GM19397 (cell line): ENCODE results near the gene SYT14.
"Not testable (repeated sequence)": the region's sequence is repeated elsewhere in the genome, so short reads cannot be mapped to it uniquely, and the experiment has no call there.

Experiments used
- ATAC-seq: cut with Tn5 transposase; IDR thresholded peaks from one replicate; pipeline ENCODE4 v1.9.1; 2021; ENCODE audit warnings: mild to moderate bottlenecking, moderate library complexity; ENCODE audit not compliant: unreplicated experiment

The SYT14 gene

GRCh38 chr1:209931141-209931540 is 6.9 kb upstream of the SYT14 start:
- ATAC-seq: no peak

GRCh38 chr1:209936125-209936524 is 1.9 kb upstream of the SYT14 start:
- ATAC-seq: no peak

- ATAC-seq: no peak
Observed at GRCh38 chr1:209945377-209945776, 7.4 kb downstream of the SYT14 start.

- no peak for ATAC-seq
Observed at GRCh38 chr1:209948155-209948554, 10.1 kb downstream of the SYT14 start.

GRCh38 chr1:209956116-209956515 is 18.1 kb downstream of the SYT14 start:
- no peak for ATAC-seq

GRCh38 chr1:209959623-209960022 is 21.6 kb downstream of the SYT14 start:
- no peak for ATAC-seq

GRCh38 chr1:209960926-209961325 is 22.9 kb downstream of the SYT14 start:
- ATAC-seq: no peak

- ATAC-seq: no peak
Observed at GRCh38 chr1:209962388-209962787, 24.4 kb downstream of the SYT14 start.

- no peak for ATAC-seq
Observed at GRCh38 chr1:209962856-209963255, 24.8 kb downstream of the SYT14 start.

GRCh38 chr1:209965996-209966395 is 28.0 kb downstream of the SYT14 start:
- no peak for ATAC-seq

GRCh38 chr1:209978721-209979120 is 40.7 kb downstream of the SYT14 start:
- ATAC-seq: not testable (repeated sequence)

- ATAC-seq: no peak
Observed at GRCh38 chr1:209983953-209984352, 45.9 kb downstream of the SYT14 start.

- ATAC-seq: no peak
Observed at GRCh38 chr1:209985002-209985401, 47.0 kb downstream of the SYT14 start.

GRCh38 chr1:209988706-209989105 is 50.7 kb downstream of the SYT14 start:
- ATAC-seq: no peak

GRCh38 chr1:209989525-209989924 is 51.5 kb downstream of the SYT14 start:
- no peak for ATAC-seq

GRCh38 chr1:209993061-209993830 is 55.2 kb downstream of the SYT14 start:
- no peak for ATAC-seq

- no peak for ATAC-seq
Observed at GRCh38 chr1:209996348-209996747, 58.3 kb downstream of the SYT14 start.

GRCh38 chr1:209999005-209999404 is 61.0 kb downstream of the SYT14 start:
- ATAC-seq: no peak

- no peak for ATAC-seq
Observed at GRCh38 chr1:210001751-210002150, 63.7 kb downstream of the SYT14 start.

GRCh38 chr1:210003501-210003900 is 65.5 kb downstream of the SYT14 start:
- ATAC-seq: no peak

GRCh38 chr1:210010161-210010560 is 72.1 kb downstream of the SYT14 start:
- no peak for ATAC-seq

GRCh38 chr1:210021145-210021860 is 83.3 kb downstream of the SYT14 start:
- no peak for ATAC-seq
